HG03575 (cell line): ENCODE measurements around the gene WDR6.
"Not testable (repeated sequence)": the region's sequence is repeated elsewhere in the genome, so short reads cannot be mapped to it uniquely, and the experiment has no call there.

Experiments
- ATAC-seq: cut with Tn5 transposase; IDR thresholded peaks from one replicate; pipeline ENCODE4 v1.9.1; 2021; ENCODE audit not compliant: unreplicated experiment, insufficient number of reproducible peaks, low FRiP score; ENCODE audit errors: extremely low read depth

WDR6 gene

GRCh38 chr3:48990636-48991469 lies 16.3 kb upstream of the WDR6 start:
- ATAC-seq, result no peak

- ATAC-seq, result no peak
These were observed 15.2 kb upstream of the WDR6 start for GRCh38 chr3:48991851-48992545.

DNA sequence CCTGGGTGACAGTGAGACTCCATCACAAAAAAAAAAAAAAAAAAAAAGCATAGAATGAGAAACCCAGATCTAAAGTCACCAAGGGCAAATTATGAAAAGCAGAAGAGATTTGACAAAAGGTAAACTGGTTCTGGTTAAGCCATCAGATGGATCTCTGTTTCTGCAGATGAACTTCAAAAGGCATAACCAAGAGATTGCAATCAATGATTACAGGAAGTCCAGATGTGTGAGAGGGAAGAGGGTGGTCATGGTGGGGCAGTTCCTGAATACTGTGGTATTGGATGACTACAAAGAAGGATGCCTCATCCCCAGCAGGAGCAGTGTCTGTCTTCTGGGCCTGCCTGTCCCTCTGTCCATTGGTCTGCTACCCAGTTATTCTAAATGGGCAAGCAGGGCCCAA lies 13.4 kb upstream of the WDR6 start:
- no peak for ATAC-seq

- ATAC-seq, result no peak
These were observed 10.6 kb upstream of the WDR6 start for GRCh38 chr3:48996640-48997039.

DNA sequence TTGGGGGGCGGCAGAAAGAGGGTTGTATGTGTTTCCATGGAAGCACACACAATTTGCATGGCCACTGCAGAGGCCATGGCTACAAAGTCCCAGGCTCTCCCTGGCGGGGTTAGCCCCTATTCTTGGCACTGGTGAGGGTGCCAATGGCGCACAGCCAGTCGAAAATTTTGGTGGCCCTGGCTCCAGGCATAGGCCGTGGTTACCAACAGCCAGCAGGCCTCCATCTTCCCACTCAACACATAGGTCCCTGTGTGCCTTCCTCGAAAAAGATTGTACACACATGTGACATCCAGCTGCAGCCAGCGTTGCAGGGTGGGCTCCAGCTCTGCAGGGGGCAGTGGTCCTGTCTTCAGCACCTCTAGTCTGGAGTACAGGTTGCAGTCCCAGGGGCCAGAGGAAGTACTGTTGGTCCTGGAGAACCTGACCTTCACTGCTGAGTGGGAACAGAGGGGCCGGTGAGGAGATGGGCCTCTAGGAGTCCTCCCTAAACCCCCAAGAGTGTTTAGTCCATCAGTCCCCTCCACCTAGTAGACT lies 10.0 kb upstream of the WDR6 start:
- ATAC-seq, result no peak

DNA sequence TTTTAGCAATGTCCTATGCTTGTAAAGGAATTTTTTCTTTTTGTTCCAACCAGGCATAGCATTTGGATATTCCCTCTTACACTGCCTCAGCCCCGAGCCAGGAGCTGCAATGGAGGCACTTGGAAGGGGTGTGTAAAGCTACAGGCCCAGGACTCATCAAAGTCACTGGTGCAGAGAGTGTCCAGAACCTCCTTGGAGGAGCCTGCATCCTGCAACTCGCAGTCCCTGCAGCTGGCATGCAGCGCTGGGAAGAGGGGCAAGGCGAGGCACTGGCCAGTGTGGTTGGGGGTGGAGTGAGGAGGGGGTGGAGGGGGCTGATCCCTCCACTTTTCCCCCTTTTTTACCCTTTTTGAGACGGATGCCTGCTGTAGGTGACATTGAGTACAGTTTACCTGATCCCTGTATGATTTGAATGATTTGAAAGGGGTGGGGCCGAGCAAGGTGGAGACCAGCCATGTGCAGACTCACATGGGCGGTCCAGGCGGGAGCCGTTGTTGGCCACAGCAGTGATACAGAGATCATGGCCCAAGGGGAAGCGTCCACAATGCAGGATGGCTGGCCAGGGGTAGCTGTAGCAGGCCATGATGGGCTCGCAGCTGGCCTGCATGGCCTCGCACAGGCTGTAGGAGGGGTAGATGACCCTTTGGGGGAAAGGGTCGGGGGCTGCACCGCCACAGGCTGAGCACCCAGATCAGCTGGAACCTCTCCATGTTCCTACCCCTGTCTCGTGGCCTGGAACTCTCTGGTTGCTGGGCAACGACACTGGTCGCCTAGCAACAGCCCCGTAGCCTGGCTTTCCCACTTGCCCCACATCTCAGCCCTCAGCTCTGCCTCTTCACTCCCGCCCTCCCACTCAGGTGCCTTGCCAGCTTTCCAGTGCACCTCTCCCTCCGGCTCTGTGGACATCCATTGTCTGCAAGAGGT lies 9.2 kb upstream of the WDR6 start:
- ATAC-seq, result no peak

DNA sequence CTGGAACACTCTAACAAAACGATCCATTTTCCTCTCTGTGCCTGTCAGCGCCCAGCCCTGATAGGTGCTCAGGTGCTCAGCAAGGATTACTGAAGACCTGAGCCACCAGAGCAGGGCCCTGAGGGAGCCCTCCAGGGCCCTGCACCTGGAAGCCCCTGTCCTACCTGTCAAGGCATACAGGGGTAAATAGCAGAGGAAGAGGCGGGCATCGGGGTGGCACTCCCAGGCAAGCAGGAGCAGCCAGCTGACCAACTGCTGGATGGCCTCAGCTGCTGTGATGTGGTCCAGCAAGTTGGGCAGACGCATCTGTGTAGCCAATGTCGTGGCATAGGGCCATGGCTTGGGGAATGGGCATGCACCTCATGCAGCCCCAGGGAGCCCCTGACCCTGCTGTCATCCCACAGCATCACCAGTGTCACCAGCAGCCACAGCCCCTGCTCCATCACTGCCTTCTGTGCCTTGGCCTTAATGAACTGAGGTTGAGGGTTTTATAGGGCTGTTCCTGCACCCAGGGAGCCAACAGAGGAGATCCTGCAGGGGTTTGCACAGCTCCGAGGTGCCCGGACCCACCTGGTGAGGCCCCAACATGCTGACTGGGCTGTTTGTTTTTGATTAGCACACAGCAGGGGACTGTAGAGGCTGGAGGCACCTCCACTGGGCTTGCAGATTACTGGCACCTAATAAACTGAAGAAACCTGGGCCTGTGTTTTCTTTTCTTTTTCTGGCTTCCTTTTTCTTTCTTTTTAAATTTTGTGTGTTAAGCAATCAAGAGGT lies 7.9 kb upstream of the WDR6 start:
- no peak for ATAC-seq

- no peak for ATAC-seq
These were observed 6.0 kb upstream of the WDR6 start for GRCh38 chr3:49001155-49001554.

- no peak for ATAC-seq
These were observed 2.6 kb upstream of the WDR6 start for GRCh38 chr3:49004352-49005302.

DNA sequence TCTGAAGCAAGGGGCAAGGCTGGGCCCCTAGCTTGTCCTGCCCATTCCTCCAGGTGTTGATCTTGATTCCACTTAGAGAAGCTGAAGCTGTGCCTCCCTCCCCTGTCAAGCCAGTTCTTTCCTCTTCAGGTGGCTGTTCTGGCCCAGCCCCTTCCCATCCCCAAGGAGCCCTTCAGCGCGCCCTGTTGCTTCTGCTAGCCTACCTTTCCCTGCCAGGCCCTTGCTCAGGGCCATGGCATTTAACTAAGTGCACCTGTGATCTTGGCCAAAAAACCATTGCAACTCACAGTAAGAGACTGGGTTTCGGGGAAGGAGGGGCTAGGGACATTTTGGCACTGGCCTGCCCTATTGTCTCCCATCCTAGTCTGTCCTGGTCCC lies 1.9 kb upstream of the WDR6 start:
- no peak for ATAC-seq

DNA sequence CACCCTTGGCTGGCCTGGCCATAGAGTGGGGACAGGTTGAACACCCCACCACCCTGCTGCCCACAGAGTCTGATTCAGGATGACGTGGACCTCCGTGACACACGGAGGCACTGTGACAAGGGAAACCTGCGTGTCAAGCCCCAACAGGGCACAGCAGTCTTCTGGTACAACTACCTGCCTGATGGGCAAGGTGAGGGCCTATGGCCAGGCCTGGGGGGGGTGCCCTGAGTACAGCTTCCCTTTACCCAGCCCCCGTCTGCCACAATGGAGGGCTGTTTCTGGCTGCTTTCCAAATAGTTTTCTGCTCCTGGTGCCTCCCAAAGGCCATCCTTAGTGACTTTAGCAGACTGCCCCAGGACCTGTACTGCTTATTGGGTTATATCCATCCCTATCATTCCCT lies 1.2 kb upstream of the WDR6 start:
- no peak for ATAC-seq

DNA sequence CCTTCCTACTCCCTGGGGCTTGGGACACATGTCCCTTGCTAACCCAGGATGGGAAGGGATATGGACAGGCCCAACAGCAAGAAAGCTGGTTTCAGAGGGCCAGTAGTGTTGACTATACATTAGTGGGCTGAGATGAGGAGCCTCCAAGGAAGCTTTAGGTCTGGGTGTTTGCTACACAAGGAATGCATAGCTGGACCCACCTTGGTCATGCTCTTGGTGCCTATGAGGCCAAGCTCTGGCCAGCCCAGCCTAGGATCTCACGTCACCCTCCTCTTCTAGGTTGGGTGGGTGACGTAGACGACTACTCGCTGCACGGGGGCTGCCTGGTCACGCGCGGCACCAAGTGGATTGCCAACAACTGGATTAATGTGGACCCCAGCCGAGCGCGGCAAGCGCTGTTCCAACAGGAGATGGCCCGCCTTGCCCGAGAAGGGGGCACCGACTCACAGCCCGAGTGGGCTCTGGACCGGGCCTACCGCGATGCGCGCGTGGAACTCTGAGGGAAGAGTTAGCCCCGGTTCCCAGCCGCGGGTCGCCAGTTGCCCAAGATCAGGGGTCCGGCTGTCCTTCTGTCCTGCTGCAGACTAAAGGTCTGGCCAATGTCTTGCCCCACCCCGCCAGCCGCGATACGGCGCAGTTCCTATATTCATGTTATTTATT lies 653 bp upstream of the WDR6 start:
- no peak for ATAC-seq

GRCh38 chr3:49007771-49008528 lies 759 bp downstream of the WDR6 start:
- no peak for ATAC-seq

- ATAC-seq, result not testable (repeated sequence)
These were observed 1.4 kb downstream of the WDR6 start for GRCh38 chr3:49008627-49009026.

- no peak for ATAC-seq
These were observed 2.2 kb downstream of the WDR6 start for GRCh38 chr3:49009396-49009795.

DNA sequence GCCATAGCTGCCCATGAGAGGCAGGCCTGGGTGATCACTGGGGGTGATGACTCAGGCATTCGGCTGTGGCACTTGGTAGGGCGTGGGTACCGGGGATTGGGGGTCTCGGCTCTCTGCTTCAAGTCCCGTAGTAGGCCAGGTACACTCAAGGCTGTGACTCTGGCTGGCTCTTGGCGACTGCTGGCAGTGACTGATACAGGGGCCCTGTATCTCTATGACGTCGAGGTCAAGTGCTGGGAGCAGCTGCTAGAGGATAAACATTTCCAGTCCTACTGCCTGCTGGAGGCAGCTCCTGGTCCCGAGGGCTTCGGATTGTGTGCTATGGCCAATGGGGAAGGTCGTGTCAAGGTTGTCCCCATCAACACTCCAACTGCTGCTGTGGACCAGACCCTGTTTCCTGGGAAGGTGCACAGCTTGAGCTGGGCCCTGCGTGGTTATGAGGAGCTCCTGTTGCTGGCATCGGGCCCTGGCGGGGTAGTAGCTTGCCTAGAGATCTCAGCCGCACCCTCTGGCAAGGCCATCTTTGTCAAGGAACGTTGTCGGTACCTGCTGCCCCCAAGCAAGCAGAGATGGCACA lies 5.3 kb downstream of the WDR6 start:
- ATAC-seq, result no peak
